ENCODE results near the gene RALGPS2. TPM values are rescaled to one million over a fixed set of nuclear protein-coding genes. Genes with fewer than 3 reads are reported as not detected.

RALGPS2 gene
- total and polyA plus RNA-seq, 2 of the 13 experiments (the other 11 are each of a cell fraction or from before 2014, with no cell fraction given): 15.6 to 36.0 TPM

- TF ChIP-seq SPEN (CRISPR knock-in tag; IDR thresholded peaks at IDR 0.05; ENCODE audit: low read depth) (no peak), ZMYM4 (CRISPR knock-in tag; IDR thresholded peaks at IDR 0.05) (peak; percentile 58), ZSCAN30 (CRISPR knock-in tag; IDR thresholded peaks at IDR 0.05) (no peak), HNF4A (CRISPR knock-in tag; IDR thresholded peaks at IDR 0.05) (no peak), ZSCAN31 (CRISPR knock-in tag; IDR thresholded peaks at IDR 0.05; ENCODE audit: low read depth) (no peak), PAX8 (CRISPR knock-in tag; IDR thresholded peaks at IDR 0.05; ENCODE audit: borderline replicate concordance) (no peak), HES4 (CRISPR knock-in tag; IDR thresholded peaks at IDR 0.05; ENCODE audit: borderline replicate concordance) (no peak), TAF15 (IDR thresholded peaks at IDR 0.05; ENCODE audit: low read depth, low read length, poor library complexity, severe bottlenecking) (no peak), YY1 (IDR thresholded peaks at IDR 0.05; ENCODE audit: insufficient read depth, insufficient replicate concordance, low read depth, low read length) (no peak), NFYB (CRISPR knock-in tag; IDR thresholded peaks at IDR 0.05) (peak; percentile 50; the same call in 1 of the 2 replicates), SRSF9 (IDR thresholded peaks at IDR 0.05; ENCODE audit: borderline replicate concordance, insufficient read depth, low read depth, low read length, poor library complexity, severe bottlenecking) (no peak), GTF3A (CRISPR knock-in tag; conservative IDR thresholded peaks at IDR 0.05) (no peak), JUNB (CRISPR knock-in tag; IDR thresholded peaks at IDR 0.05; ENCODE audit: borderline replicate concordance) (no peak), CENPX (CRISPR knock-in tag; IDR thresholded peaks at IDR 0.05) (no peak), ZFP1 (CRISPR knock-in tag; IDR thresholded peaks at IDR 0.05) (no peak), BRCA1 (CRISPR knock-in tag; IDR thresholded peaks at IDR 0.05) (no peak), FOXO1 (CRISPR knock-in tag; IDR thresholded peaks at IDR 0.05) (peak; percentile 30; the same call in 1 of the 2 replicates), HINFP (CRISPR knock-in tag; IDR thresholded peaks at IDR 0.05; ENCODE audit: low read depth) (no peak), FOSL1 (CRISPR knock-in tag; IDR thresholded peaks at IDR 0.05; ENCODE audit: borderline replicate concordance) (no peak), CCDC6 (CRISPR knock-in tag; IDR thresholded peaks at IDR 0.05) (no peak), ZNF33A (CRISPR knock-in tag; IDR thresholded peaks at IDR 0.05; ENCODE audit: borderline replicate concordance) (no peak), RCOR2 (CRISPR knock-in tag; IDR thresholded peaks at IDR 0.05) (no peak), ZNF619 (CRISPR knock-in tag; IDR thresholded peaks at IDR 0.05) (no peak), TCF7L2 (IDR thresholded peaks at IDR 0.05; ENCODE audit: low read depth, low read length) (no peak)
- TF ChIP-seq, protein P1, sequence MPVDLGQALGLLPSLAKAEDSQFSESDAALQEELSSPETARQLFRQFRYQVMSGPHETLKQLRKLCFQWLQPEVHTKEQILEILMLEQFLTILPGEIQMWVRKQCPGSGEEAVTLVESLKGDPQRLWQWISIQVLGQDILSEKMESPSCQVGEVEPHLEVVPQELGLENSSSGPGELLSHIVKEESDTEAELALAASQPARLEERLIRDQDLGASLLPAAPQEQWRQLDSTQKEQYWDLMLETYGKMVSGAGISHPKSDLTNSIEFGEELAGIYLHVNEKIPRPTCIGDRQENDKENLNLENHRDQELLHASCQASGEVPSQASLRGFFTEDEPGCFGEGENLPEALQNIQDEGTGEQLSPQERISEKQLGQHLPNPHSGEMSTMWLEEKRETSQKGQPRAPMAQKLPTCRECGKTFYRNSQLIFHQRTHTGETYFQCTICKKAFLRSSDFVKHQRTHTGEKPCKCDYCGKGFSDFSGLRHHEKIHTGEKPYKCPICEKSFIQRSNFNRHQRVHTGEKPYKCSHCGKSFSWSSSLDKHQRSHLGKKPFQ (CRISPR knock-in tag; IDR thresholded peaks at IDR 0.05; ENCODE audit: insufficient replicate concordance): peak; percentile 67
- TF ChIP-seq, protein P2, sequence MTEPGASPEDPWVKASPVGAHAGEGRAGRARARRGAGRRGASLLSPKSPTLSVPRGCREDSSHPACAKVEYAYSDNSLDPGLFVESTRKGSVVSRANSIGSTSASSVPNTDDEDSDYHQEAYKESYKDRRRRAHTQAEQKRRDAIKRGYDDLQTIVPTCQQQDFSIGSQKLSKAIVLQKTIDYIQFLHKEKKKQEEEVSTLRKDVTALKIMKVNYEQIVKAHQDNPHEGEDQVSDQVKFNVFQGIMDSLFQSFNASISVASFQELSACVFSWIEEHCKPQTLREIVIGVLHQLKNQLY (CRISPR knock-in tag; IDR thresholded peaks at IDR 0.05): no peak
- TF ChIP-seq, protein P3, sequence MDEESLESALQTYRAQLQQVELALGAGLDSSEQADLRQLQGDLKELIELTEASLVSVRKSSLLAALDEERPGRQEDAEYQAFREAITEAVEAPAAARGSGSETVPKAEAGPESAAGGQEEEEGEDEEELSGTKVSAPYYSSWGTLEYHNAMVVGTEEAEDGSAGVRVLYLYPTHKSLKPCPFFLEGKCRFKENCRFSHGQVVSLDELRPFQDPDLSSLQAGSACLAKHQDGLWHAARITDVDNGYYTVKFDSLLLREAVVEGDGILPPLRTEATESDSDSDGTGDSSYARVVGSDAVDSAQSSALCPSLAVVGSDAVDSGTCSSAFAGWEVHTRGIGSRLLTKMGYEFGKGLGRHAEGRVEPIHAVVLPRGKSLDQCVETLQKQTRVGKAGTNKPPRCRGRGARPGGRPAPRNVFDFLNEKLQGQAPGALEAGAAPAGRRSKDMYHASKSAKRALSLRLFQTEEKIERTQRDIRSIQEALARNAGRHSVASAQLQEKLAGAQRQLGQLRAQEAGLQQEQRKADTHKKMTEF (CRISPR knock-in tag; IDR thresholded peaks at IDR 0.05): no peak
- TF ChIP-seq, protein P4, sequence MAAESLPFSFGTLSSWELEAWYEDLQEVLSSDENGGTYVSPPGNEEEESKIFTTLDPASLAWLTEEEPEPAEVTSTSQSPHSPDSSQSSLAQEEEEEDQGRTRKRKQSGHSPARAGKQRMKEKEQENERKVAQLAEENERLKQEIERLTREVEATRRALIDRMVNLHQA (CRISPR knock-in tag; IDR thresholded peaks at IDR 0.05): no peak
These were observed 1.1 kb downstream of the RALGPS2 start (continued) for GRCh38 chr1:178726087-178726517.

Measured in HepG2 (cell line).